COLO668 (cell line): ENCODE data around the gene SLCO4A1.

ENCODE experiments used
- DNase-seq: peaks from one replicate; lab custom pipeline; 2025; ENCODE audit not compliant: unreplicated experiment; lab: John Stamatoyannopoulos, UW

Gene SLCO4A1

GRCh38 chr20:62606551-62607201 is 35.6 kb upstream of the SLCO4A1 start:
- DNase-seq = peak; percentile 74

GRCh38 chr20:62607366-62608217 is 34.7 kb upstream of the SLCO4A1 start:
- no peak for DNase-seq

- no peak for DNase-seq
Measured at GRCh38 chr20:62608218-62608565, 34.1 kb upstream of the SLCO4A1 start.

GRCh38 chr20:62609279-62609720 is 33.0 kb upstream of the SLCO4A1 start:
- DNase-seq = no peak

- no peak for DNase-seq
Measured at GRCh38 chr20:62609811-62610757, 32.2 kb upstream of the SLCO4A1 start.

GRCh38 chr20:62611012-62611411 is 31.3 kb upstream of the SLCO4A1 start:
- DNase-seq = no peak

- no peak for DNase-seq
Measured at GRCh38 chr20:62611819-62612218, 30.5 kb upstream of the SLCO4A1 start.

- DNase-seq = no peak
Measured at GRCh38 chr20:62614085-62614960, 28.0 kb upstream of the SLCO4A1 start.

GRCh38 chr20:62614961-62615680 is 27.2 kb upstream of the SLCO4A1 start:
- DNase-seq = no peak

GRCh38 chr20:62615750-62616251 is 26.5 kb upstream of the SLCO4A1 start:
- DNase-seq = no peak

- peak; percentile 71 for DNase-seq
Measured at GRCh38 chr20:62616728-62617621, 25.3 kb upstream of the SLCO4A1 start.

- no peak for DNase-seq
Measured at GRCh38 chr20:62617711-62618483, 24.4 kb upstream of the SLCO4A1 start.

- DNase-seq = no peak
Measured at GRCh38 chr20:62618611-62619529, 23.4 kb upstream of the SLCO4A1 start.

- DNase-seq = no peak
Measured at GRCh38 chr20:62620625-62621024, 21.7 kb upstream of the SLCO4A1 start.

- no peak for DNase-seq
Measured at GRCh38 chr20:62621251-62622110, 20.8 kb upstream of the SLCO4A1 start.
